Gastrocnemius medialis (tissue), 4 donors: ENCODE measurements around the gene SUPT3H.

Experiments used
- CTCF ChIP-seq, 5 experiments: fragments of 450-650 bp in 3 of 5; fragments of 200-600 bp in 2 of 5; sonication (generic) in 2 of 5; IDR thresholded peaks in 4 of 5; conservative IDR thresholded peaks in 1 of 5; 1 replicate in 4 of 5; 2 replicates in 1 of 5; pipeline ENCODE4 v1.5.1; 2016 to 2019; ENCODE audit warnings: antibody characterized with exemption in 5 of 5, mild to moderate bottlenecking in 3 of 5, moderate library complexity in 3 of 5
- POLR2A ChIP-seq, 2 donors: fragments of 450-650 bp; IDR thresholded peaks; one replicate each; pipeline ENCODE4 v1.6.1; 2017; ENCODE audit warnings: antibody characterized with exemption in 2 of 2, mild to moderate bottlenecking in 2 of 2, moderate library complexity in 2 of 2

GRCh38 chr6:44833248-44833647, 544.5 kb downstream of the SUPT3H start:
- TF ChIP-seq POLR2A (IDR thresholded peaks at IDR 0.05) (no peak), CTCF (IDR thresholded peaks at IDR 0.05 in 4 of 5, conservative IDR thresholded peaks at IDR 0.05 in 1 of 5) (no peak)
